ENCODE results near the gene KAT2A.
A peak's percentile ranks its signal among the peaks of the same experiment; 100 is the strongest.

KAT2A gene

GRCh38 chr17:42114118-42114517, 7.0 kb downstream of the KAT2A start:
- no peak for DNase-seq (ENCODE audit: low read depth)

DNA sequence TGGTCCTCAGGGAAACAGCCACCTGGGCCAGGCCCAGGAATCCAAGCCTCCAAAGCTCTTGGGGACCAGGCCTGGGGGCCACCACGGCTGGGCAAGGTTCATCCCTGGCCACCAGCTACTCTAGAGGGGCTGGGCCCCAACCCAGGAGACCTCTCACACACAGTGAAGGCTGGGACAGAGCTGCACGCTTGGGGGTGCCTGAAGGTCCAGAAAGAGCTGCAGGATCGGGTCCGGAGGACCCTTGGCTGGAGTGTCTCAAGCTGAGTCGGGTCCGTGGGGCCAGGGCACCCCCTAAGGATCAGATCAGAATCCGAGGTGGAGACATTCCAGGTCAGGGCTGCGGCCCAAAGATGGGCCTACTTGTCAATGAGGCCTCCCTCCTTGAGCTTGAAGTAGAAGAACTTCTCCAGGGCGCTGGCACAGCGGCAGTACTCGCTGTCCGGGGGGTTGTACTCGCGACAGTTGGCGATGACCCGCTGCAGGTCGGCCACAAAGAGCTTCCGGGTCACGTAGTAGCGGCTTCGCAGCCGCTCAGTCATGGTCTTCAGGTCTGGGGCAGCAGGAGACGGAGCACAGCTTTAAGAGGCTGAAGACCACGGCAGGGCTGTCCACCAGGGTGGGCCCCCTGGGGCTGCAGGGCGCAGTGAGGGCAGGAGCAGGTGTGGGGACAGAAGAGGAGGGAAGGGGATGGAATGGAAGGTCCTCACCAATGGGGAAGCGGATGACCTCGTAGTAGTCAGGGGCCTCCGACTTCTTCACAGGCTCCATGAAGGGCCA, 7.7 kb downstream of the KAT2A start:
- no peak for DNase-seq (ENCODE audit: low read depth)

GRCh38 chr17:42112552-42113176, 8.5 kb downstream of the KAT2A start, which contains the start of gene DHX58:
Gene DHX58, minus strand, starts transcription at chr17:42112714. Its CDS starts 822 bp downstream, at chr17:42111892.
- DNase-seq (ENCODE audit: low read depth): peak; percentile 92

DNA sequence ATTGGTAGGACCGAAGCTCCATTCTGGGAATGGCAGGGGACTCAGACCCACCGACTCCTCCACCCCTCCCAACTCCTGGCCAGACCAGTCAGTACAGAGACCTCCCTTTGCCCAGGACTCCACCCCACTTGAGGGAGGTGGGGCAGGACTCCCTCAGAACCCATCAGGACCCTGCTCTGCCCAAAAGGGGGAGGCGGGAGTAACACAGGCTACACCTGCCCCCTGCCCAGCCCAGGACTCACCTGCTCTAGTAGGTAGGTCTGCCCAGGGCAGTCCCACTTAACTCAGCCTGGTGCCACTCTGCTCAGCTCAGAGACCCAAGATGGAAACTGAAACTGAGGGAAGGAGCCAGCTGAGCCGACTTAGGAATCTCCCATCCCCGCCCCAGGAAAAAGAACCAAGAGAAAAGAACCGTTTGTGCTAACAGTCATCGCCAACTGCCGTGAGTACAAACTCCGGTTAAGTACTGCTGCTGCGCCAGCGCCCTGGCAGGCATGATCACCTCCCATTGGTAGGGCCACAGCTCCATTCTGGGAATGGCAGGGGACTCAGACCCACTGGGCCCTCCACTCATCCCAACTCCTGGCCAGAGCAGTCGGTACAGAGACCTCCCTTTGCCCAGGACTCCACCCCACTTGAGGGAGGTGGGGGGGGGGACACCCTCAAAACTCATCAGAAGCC, 9.2 kb downstream of the KAT2A start:
- peak; percentile 72 for DNase-seq (ENCODE audit: low read depth)

- DNase-seq (ENCODE audit: low read depth): no peak
Measured at GRCh38 chr17:42111265-42111636, 9.9 kb downstream of the KAT2A start.

DNA sequence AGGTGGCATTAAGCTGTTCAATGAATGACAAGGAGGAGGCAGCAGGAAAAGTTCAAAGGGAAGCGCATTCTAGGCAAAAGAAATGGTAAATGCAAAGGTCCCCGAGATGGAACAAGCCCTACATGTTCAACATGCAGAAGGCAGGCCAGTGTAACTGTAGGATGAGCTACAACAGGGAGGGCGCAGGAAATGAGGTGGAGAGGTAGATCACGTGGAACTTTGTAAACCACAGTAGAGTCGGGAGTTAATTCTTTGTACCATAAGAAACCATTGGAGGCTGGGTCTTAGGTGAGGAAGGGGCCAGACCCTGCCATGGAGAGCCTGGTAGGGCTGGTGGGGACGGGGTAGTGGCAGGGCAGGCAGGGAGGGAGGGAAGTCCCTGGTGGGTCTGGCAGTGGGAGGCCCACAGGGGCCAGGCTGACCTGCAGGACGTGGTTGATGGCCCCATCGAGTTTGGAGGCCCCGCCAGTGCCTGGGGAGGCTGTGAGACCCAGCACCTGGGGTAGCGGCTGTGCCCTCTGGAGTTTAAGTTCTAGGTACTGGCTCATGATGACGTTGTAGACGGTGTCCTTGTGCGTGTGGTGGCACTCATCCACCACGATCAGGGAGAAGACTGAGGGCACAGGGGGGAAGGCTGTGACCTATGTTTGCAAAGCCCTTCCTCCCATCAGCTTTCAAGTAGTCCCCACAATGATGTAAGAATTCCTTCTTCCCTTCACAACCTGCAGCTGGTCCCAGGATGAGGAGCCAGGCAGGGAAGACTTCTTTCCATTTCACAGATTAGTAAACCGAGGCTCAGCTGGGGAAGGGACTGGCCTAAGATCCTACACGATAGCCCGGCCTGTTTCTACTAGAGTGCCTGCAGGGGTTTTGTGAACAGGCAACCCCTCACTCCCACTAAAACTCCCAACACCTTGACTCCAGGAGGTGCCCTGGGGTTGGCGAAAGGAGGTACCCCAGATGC, 10.6 kb downstream of the KAT2A start:
- no peak for DNase-seq (ENCODE audit: low read depth)

DNA sequence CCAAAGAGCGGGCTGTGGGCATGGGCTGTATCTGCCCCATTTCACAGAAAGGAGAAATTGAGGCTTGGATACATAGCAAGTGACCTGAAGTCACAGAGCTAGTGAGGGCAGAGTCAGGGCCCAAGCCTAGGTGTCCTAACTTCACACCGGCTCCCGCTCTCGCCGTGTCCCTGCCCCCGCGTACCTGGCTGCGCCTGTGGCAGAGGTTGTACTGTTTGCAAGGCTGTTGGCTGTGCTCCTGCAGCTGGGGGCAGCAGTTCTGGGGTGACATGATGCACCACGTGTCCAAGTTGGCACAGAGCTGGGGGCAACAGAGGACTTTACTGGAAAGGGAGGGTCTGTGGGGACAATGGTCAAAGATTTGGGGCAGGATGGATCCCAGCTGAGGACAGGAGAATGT, 12.1 kb downstream of the KAT2A start:
- no peak for DNase-seq (ENCODE audit: low read depth)

DNA sequence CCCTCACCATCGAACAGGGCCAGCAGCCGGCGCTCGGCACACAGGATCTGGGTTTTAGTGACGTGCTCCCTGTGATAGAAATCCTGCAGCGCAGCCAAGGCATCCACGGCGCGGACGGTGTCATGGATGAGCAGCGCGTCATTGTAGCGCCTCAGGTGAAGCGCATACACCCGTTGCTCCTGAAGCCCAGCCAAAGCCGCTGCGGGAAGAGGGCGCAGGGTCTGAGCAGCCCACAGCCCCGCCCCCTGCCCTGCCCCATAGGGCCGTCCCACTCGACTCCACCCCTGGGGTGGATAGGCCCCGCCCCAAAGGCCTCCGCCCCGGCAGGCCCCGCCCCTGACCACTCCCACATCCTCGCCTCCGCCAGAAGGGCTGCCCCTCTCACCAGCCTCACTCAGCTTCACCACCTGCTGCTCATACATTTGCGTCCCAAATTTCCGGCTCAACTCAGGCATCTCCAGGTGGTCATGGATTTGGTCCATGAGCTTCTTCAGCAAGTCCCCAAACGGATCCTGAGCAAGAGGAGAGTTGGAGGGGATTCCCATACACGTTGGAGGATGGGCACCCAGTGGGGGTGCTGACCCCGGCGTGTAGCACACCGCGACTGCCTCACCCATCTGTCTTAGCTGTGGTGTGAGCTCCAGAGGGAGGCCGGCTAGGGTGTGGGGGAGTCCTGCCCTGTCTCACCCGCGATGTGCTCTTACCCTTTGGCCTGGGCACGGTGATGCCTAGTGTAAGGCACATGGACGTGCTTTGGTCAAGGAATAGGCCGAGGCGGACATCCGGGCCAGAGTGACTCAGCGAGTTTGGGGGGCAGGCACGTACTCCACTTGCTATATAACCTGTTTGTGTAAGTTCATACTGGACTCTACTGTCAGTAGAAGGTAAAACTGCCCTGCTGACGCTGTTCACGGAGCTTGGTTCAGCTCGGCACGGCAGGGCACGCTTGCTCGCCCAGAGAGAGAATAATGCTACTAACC, 13.3 kb downstream of the KAT2A start:
- peak; percentile 63 for DNase-seq (ENCODE audit: low read depth)

DNA sequence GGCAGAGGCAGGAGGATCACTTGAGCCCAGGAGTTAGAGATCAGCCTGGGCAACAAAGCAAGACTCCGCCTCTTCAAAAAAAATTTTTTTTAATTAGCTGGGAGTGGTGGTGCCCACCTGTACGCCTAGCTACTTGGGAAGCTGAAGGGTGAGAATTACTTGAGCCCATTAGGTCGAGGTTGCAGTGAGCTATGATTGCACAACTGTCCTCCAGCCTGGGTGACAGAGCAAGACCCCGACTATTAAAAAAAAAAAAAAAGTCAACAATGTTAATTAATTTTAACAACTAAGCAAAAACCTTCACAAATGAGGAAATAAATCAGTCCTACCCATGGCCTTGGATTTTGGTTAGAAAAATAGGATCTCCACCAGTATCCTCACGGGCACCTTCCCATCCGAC, 14.0 kb downstream of the KAT2A start:
- no peak for DNase-seq (ENCODE audit: low read depth)

DNA sequence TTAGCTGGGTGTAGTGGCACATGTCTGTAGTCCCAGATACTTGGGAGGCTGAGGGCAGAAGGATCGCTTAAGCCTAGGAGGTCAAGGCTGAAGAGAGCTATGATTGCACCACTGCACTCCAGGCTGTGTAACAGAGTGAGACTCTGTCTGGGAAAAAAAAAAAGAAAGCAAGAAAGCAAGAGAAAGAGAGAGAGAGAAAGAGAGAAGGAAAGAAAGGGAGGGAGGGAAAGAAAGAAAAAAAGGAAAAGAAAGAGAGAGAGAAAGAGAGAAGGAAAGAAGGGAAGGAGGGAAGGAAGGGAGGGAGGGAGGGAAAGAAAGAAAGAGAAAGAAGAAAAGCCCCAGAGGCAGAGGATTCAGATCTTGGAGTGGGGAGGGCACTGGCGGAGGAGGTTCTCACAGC, 15.2 kb downstream of the KAT2A start:
- no peak for DNase-seq (ENCODE audit: low read depth)

GRCh38 chr17:42104264-42104663, 16.9 kb downstream of the KAT2A start:
- DNase-seq (ENCODE audit: low read depth): no peak

GRCh38 chr17:42103221-42103954, 17.8 kb downstream of the KAT2A start:
- no peak for DNase-seq (ENCODE audit: low read depth)

- DNase-seq (ENCODE audit: low read depth): peak; percentile 59
Measured at GRCh38 chr17:42101513-42102292, 19.5 kb downstream of the KAT2A start.

DNA sequence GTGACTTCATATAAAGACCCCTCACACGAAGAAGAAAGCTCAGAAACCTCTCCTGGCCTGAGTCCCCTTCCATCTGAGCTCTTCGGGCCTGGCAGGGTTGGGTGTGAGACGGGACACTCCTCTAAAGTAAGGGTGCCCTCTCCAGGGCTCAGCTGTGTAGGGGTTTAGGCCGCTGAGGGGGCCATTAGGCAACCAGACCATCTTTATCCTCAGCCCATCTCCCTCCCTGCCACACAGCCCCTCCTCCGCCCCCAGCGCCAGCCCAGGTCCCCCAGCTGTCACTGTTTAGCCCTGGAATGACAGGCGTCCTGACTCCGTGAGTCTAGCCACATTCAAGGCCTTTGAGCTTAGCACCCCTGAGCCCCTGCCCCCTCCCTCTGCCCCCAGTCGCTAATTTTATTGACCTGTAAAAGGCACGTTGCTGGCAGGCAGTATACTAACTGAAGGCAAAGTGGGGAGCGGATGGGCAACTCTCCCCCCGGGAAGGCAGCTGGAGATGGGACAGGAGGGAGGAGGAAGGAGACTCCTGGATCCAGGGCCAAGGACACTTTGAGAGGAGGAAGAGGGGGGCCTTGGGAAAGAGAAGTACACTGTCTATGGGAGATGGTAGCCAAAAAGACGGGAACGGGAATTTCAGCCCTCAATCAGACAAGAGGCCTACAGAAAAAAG, 22.3 kb downstream of the KAT2A start:
- DNase-seq (ENCODE audit: low read depth): no peak

GRCh38 chr17:42097691-42098631, 23.2 kb downstream of the KAT2A start, which contains the start of gene ZNF385C:
Gene ZNF385C, minus strand, starts transcription at chr17:42098473. Its CDS starts 35,417 bp downstream, at chr17:42063056.
- DNase-seq (ENCODE audit: low read depth): no peak

GRCh38 chr17:42096360-42097111, 24.6 kb downstream of the KAT2A start:
- DNase-seq (ENCODE audit: low read depth): no peak
